Midbrain (tissue), 1 donor: ENCODE measurements around the gene CAPZB.

Experiments
- DNase-seq: peaks from one replicate; lab custom pipeline; 2025; lab: John Stamatoyannopoulos, UW

Gene CAPZB

DNA sequence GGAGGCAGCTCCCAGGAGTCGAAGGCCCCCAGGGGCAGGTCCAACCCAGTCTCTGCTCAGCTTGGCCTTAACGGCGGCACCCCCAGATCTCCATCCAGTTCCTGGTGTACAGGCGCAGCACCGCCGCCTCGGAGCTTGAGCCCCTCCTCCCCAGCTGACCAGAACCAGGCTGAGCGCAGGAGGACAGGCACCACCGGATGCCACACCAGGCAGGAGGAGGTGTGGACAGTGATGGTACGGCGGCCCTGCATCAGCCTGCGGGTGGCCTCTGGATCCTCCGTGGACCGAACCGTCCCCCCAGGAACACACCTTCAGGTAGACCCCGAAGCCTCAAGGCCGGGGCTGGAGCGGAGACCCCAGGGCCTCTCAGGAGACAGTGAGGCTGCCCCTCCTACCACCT is 156.9 kb downstream of the CAPZB start:
- DNase-seq = no peak

DNA sequence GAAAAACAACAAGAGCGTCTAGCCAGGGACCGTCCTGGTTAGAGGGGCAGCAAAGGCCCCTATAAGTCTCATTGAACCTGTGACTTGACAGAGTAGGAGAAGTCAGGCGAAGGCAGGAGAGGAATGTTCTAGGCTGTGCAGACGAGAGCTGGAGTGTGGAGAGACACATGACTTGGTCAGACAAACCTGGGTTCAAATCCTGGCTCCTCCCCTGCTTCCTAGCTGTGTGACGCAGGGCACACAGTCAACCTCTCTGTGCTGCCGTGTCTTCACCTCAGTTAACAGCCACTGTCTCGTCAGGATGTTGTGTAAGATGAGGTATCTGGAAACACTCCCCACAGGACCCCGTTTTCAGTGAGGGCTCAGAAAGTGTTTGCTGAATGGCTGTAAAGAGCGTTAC is 157.6 kb downstream of the CAPZB start:
- no peak for DNase-seq

DNA sequence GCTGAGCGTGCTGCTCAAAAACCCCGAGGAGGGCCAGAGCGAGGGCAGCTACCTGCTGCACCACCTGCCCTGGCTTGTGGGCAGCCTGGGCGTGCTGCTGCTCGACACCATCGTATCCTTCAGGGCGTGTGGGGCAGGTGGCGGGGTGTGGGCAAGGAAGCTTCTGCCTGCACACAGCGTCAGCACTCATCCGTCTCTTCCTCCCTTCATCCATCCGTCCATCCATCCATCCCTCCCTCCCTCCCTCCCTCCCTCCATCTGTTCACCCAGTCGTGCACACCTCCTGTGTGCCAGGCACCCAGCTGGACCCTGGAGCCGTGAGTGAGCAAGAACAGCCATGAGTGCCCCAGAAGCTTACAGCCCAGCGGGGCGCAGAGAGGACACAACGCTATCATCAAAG is 158.0 kb downstream of the CAPZB start:
- no peak for DNase-seq

DNA sequence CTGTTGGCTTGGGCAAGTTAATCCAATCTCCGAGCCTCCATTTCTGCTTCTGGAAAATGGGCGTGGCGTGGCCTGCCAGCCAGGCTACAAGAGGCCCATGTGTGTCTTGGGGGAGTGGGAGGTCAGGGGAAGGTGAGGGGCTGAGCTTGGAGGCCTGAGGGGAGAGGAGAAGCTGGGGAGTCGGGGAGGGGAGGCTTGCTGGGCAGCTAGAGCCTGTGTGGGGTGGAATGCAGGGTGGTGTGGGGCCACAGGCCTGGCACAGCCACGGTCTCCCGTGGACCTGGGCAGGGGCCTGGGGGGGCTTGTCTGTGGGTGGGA is 158.6 kb downstream of the CAPZB start:
- DNase-seq = no peak

DNA sequence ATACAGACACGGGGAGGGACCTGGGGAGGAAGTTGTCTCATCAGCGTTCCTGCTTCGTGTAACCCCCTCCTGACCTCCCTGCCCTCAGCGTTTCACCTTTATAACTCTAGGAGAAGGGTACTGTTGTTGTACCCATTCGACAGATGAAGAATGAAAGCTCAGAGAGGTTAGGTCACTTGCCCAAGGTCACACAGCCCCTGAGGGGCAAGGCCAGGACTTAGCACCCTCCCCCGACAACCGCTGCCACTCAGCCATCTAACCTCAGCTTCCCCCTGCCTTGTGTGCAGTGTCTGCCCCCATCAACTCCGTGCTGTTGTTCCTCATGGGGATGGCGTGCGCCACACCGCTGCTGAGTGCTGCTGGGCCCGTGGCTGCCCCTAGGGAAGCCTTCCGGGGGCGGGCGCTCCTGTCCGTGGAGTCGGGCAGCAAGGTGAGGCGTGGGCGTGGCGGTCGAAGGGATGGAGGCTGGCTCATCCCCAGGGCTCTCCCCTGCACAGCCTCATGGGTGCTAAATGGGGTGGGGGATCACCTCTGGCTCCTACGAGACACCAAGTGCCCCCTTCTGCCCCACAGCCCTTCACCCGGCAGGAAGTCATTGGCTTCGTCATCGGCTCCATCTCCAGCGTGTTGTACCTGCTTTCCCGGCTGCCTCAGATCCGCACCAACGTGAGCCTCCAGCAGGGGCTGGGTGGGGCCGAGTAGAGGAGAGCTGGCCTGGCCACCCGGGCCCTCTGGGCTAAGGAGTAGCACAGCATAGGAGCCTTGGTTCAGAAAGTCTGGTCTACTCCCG is 159.2 kb downstream of the CAPZB start:
- no peak for DNase-seq

DNA sequence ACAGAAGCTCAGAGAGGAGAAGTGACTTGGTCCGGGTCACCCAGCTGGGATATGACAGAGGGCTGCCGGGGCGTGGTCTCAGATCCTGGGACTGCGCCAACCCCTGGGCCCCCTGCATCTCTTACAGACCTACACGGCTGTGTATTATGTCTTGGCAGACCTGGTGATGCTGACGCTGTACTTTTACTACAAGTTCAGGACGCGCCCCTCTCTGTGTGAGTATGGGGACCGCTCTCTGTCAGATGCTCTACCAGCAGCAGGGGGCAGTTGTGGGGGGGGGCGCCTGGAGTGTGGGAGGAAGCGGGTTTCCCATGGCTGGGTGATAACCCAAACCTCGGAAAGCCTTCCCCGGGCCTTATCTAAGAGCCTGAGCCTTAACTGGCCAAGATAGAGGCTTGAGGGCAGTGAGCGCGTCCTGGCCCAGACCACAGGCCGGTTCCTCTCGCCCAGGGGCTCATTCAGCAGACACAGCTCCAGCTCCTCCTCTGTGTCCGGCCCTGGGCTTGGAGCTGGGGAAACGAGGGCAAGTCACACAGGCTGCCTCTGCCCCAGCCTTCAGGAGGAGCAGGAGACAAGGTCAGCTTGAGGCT is 159.9 kb downstream of the CAPZB start:
- no peak for DNase-seq

DNA sequence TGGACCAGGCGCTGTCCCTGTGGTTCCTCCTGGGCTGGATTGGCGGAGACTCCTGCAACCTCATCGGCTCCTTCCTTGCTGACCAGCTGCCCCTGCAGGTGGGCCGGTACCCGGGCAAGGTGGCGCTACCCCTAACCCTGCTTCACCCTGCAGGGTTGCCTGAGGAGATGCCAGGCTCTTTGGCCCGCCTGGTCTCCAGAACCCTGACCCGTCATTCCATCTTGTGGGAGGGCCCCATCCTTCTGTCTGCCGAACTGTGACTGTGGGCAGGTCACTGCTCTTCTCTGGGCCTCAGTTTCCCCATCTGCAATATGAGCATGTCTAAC is 160.7 kb downstream of the CAPZB start:
- DNase-seq = no peak

DNA sequence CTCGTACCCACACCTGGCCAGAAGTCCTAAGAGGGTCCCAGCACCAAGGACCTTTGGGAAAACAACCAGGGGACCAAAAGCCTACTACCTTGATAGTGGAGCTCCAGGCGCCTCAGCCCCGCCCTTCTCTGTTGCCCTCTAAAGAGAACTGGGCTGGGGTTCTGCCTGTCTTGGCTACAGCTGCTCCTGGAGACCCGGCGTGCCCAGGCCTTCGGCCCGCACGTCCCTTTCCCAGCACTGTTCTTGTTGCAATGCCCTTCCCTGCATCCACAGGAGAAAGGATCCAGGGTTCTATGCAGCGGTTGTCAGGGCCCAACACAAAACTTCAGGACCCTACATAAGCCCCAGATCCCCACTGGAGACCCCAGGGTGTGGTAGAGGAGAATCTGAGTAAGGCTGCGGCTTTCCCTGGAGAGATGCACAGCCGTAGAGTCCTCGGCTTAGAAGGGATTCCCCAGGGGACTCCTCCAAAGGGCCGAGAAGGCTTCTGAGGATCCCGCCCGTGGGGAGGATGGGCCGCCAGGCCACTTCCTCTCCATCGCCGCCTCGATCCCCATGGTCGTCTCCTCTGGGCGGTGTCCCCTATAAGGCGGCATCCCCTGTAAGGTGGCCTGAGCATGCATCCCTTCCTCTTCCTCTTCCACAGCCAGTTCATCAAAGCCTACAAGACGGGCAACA is 161.2 kb downstream of the CAPZB start:
- no peak for DNase-seq

DNA sequence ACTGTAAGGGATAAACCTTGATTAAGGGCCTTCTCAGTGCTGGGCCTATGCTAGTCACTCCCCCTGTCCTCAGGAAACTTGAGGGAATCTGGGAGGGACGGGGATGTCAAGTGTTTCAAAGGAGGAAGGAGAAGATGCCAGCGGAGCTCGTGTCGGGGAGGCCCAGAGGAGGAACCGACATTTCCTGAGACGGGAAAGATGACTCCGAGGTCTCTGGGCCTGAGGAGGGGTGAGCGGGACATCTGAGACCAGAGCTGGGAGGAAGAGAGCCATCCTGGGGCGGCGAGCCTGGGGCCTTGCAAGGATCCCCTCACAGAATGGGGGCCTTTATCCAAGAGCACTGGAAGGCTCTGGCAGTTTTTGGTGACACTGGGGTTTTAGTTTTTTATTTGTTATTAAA is 162.9 kb downstream of the CAPZB start:
- no peak for DNase-seq

DNA sequence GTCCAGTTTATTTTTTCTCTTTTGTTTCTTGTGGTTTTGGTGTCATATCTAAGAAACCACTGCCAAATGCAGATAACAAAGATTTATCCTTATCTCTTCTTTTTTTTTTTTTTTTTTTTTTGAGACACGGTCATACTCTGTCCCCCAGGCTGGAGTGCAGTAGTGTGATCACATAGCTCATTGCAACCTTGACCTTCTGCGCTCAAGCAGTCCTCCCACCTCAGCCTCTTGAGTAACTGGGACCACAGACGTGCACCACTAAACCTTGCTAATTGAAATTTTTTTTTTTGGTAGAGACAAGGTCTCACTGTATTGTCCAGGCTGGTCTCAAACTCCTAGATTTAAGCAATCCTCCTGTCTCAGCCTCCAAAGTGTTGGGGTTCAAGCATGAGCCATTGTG is 164.3 kb downstream of the CAPZB start:
- DNase-seq = no peak

DNA sequence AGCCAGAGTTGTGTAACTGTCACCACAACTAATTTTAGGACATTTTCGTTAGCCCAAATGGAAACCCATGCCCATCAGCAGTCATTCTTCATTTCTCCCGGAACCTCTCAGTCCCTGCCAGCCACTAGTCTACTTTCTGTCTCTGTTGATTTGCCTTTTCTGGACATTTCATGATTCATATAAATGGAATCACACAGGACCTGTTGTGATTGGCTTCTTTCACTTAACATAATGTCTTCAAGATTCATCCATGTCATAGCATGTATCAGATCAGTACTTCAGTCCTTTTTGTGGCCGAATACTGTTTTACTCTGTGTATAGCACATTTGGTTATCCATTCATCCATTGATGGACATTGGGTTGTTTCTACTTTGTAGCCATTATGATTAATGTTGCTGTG is 166.1 kb downstream of the CAPZB start:
- no peak for DNase-seq

DNA sequence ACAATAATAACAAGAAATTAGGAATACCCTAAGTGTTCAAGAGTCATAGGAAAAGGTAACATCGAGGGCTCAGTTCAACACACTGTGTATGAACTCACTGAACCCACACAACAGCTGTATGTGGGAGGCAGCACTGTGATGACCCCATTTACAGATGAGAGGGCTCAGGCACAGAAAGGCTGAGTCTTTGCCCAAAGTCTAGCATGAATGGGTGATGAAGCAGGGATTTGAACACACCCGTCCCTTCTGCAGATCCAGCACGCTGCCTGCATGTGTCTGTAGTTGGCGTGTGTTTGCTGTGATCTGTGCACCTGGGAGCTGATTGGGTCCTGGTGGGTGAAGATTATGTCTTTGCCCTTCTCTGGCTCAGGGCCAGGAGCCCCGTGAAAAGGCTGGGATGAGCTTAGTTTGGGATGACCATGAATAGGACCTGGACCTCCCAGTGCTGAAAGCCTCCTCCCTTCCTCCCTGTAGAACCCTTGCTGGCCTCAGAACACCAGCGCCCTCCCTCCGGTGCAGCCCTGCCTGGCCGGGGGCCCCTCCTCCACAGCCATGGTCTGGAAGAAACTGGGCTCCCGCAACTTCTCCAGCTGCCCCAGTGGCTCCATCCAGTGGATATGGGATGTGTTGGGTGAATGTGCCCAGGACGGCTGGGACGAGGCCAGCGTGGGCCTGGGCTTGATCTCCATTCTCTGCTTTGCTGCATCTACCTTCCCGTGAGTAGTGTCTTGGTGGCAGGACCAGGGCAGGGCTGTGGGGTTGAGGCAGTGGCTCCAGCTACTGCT is 168.0 kb downstream of the CAPZB start:
- DNase-seq = no peak

DNA sequence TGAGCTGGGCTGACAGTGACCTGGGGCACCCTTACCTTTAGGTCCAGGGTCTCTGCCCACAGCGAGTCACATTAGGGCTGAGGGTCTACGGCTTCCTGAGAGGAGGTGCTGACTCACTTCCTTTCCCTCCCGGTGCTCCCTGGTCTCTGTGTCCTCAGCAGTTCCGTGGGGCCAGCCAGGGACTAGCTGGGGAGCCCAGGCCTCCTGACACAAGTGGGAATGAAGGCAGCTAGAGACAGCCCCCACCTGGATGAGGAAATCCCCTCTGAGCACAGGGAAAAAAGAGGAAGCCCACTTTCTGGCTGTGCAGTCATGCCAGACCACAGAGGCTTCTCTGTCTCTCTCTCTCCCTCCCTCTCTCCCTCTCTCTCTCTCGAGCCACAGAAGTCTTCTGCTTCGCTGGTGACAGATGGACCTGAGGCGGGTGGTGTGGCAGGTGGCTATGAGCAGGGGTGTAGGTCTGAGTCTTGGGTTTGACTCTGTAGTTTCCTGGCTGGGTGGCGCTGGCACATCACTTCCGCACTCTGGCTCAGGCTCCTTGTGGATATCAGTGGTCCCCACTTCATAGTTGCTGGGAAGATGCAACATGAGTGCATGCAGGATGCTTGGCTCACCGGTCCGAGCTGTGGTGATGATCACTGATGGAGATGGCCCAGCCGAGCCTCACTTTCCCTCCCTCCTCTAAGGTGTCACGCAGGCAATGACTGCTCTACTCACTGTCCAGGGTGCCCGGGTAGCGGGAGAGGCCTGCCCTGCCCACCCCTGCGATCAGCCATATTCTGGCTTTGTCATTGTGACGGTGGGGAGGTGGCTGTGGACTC is 169.8 kb downstream of the CAPZB start:
- DNase-seq = no peak

DNA sequence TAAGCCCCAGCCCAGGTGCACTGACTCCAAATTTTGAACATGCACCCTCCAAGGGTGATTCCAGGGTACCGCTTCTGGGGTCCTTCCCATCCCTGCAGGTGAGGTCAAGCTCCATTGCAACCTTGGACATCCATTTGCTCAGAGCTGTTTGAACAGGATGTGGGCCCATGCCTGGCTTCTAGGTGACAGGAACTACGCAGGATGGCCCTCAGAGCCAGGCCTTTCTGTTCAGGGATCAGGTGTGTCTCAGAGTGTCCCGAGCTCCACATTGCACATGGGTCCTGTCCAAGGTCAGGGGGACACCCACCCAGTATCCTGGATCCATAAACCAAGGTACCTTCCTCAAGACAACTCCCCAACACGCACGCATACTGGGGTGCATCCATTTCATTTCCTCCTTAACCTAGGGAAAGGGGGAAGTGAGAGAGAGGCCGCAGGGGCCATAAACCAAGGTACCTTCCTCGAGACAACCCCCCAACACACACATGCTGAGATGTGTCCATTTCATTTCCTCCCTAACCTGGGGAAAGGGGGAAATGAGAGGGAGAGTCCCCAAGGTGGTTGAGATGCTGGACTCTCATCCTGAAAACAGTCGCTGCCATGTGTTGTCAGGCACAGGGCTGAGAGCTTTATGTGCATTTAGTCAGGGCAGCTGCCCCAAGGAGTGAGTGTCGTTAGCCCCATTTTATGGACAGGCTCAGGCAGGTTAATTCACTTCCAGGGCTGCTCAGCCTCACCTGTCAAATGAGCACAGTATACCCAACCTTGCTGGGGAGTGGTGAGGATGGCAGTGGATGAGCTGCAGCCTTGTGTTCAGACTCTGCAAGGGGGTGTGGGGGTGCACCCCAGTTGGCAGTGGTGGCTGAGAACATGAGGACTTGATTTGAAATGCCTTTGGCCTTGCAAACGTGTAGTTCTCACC is 171.1 kb downstream of the CAPZB start:
- no peak for DNase-seq

DNA sequence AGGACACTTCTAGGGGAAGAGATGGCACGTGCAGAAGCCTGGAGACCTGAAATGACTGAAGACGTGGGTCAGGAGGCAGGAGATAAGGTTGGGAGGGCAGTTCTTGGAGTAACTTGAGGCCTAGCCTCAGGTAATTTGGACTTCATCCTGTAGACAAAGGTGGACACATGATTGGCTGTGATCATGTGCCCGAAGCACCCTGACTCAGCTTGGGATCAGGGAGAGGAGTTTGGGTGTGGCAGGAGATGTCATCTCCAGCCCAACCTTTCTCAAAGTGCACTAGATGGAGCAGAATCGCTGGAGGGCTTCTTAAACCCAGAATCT is 171.7 kb downstream of the CAPZB start:
- DNase-seq = no peak

DNA sequence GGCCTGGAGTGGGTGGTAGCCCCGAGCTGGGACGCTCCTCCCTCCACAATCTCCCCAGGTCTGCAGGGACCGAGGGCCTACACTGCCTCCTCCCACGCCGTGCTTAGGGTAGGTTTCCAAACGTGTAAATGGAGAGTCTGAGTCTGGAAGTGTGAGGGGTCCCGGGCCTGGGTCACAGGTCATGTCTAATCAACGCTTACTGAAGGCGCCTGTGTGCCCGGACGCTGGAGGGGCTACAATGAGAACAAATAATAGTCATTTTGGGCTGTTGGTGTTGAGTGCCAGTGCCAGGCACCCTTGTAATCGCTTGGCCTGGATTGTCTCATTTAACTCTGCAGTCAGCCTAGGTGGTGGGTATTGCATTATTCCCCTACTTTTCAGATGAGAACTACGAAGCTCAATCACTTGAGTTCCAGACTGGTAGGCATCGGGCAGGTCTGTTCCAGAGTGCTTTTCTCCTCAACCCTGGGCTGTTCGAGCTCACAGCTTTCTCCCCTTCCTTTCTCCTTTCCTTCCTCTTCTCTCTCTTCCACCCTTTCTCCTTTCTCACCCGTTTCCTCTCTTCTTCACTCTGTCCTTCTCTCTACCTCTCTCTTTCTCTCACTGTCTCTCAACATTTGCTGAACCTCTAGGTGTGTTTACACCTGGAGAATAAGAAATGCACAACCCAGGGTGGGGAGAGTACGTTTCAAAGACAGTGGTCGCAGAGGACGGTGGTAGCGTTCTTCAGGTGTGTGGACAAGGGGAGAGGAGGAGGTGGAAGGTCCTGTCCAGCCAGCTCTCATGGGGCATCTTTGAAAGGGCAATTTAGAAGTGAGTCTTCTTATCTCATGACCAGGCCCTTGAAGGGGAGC is 172.3 kb downstream of the CAPZB start:
- DNase-seq = no peak

DNA sequence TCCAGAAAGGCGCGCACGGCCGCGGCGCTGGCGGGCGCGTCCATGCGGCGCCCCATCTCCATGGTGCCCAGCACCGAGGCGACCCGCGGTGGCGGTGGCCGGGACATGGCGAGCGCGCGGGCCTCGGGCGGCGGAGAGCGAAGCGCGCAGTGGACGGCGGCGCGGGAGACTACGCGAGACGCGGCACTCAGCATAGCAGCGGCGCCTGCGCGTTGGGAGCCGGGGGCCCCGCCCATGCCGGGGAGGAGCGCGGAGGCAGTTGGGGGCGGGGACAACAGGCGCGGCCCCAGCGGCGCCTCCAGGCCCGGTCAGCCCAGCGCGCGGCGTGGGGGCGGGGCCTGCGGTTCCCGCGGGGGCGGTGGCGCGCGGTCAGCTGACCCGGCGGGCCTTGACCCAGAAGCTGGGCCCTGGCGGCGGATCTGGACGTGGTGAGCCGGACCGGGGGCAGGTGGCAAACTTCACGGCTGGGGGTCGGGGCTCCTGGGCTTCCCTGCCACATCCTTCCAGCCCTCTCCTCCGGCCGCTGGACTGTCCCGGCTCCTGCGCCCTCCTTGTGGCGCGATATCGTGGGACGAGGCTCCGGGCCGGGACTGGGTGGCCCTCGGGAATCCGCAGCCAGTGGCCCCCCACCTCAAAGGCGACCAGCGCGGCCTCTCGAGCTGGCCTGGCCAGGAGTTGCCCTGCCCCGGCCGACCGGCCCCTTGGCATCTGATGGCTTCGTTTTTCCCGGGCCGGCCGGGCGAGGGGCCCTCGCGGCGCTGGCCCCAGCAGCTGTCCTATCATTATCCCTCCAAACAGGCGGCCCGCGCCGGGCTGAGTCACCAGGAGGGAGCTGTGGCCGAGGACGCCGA is 173.2 kb downstream of the CAPZB start, which contains the start of the genes AKR7A2 and SLC66A1:
Gene AKR7A2 (minus strand): TSS at position 214 of the 851 bp plus-strand sequence. CDS start 20 bp downstream, at position 194.
Gene SLC66A1 (plus strand): TSS at position 396 of the 851 bp plus-strand sequence. CDS start 5,352 bp downstream, outside the sequence.
- DNase-seq = peak; percentile 95

DNA sequence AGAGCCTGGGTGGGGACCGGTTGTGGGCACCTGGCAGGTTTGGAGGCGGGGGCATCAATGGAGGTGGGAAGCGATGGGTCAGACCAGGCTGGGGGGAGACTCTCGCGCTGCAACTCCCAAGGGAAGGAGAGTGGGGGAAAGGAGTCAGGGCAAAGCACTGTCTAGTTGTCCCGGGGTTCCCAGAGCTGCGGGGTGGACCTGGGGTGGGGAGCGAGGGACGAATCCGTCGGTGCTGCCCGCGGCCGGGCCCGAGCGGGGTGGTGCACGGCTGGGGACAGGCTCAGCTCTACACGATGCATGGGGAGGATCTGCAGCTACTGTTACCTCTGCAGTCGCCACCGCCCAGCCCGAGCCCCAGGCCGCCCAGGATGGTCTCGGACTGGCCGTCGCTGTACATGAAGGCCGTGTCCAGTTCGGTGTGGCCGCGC is 173.8 kb downstream of the CAPZB start:
- no peak for DNase-seq
